H9 (cell line): ENCODE results near the gene ACOXL. TPM values are rescaled to one million over a fixed set of nuclear protein-coding genes. Genes with fewer than 3 reads are reported as not detected.

Source experiments
- DNase-seq: peaks from one replicate; pipeline ENCODE4 v3.0.0-alpha.2; 2017
- H2AFZ ChIP-seq: one replicate; pipeline ENCODE4 v1.6.1; 2013; ENCODE audit warnings: mild to moderate bottlenecking, low read length, control low read depth, moderate library complexity
- H2AK5ac ChIP-seq: 2 replicates; pipeline ENCODE4 v1.6.1; 2013; ENCODE audit warnings: low read length, control low read depth, mixed read lengths; ENCODE audit not compliant: insufficient read length
- H2BK120ac ChIP-seq: one replicate; pipeline ENCODE4 v1.6.1; 2013; ENCODE audit warnings: low read depth, mild to moderate bottlenecking, low read length, control low read depth, inconsistent platforms; ENCODE audit not compliant: poor library complexity, severe bottlenecking
- H2BK12ac ChIP-seq: 2 replicates; pipeline ENCODE4 v1.6.1; 2013; ENCODE audit warnings: low read length, control low read depth, mixed read lengths, low read depth; ENCODE audit not compliant: insufficient read length
- H2BK15ac ChIP-seq: 2 replicates; pipeline ENCODE4 v1.6.1; 2013; ENCODE audit warnings: low read depth, low read length, control low read depth
- H2BK20ac ChIP-seq: one replicate; pipeline ENCODE4 v1.6.1; 2013; ENCODE audit warnings: low read depth, mild to moderate bottlenecking, low read length, control low read depth, inconsistent platforms; ENCODE audit not compliant: poor library complexity, severe bottlenecking
- H2BK5ac ChIP-seq: 2 replicates; pipeline ENCODE4 v1.6.1; 2013; ENCODE audit warnings: low read length, control low read depth, mixed read lengths; ENCODE audit not compliant: insufficient read length
- H3K14ac ChIP-seq: 2 replicates; pipeline ENCODE4 v1.6.1; 2013; ENCODE audit warnings: low read length, control low read depth; ENCODE audit not compliant: insufficient read depth
- H3K18ac ChIP-seq: 2 replicates; pipeline ENCODE4 v1.6.1; 2013; ENCODE audit warnings: low read depth, mild to moderate bottlenecking, mixed read lengths, low read length, control low read depth; ENCODE audit not compliant: insufficient read length
- H3K23ac ChIP-seq: 2 replicates; pipeline ENCODE4 v1.6.1; 2013; ENCODE audit warnings: low read length, control low read depth, mixed read lengths, low read depth; ENCODE audit not compliant: insufficient read length
- H3K23me2 ChIP-seq: 2 replicates; pipeline ENCODE4 v1.6.1; 2013; ENCODE audit warnings: low read depth, mild to moderate bottlenecking, mixed read lengths, low read length, control low read depth; ENCODE audit not compliant: insufficient read length, poor library complexity, severe bottlenecking
- H3K27ac ChIP-seq: 2 replicates; pipeline ENCODE4 v1.5.1; 2013; ENCODE audit warnings: low read length, control low read depth, mixed read lengths, low read depth; ENCODE audit not compliant: insufficient read length
- H3K27me3 ChIP-seq: 2 replicates; pipeline ENCODE4 v1.6.1; 2013; ENCODE audit warnings: low read length, control low read depth, inconsistent platforms; ENCODE audit not compliant: insufficient read depth
- H3K4ac ChIP-seq: 2 replicates; pipeline ENCODE4 v1.6.1; 2013; ENCODE audit warnings: low read depth, mild to moderate bottlenecking, control low read depth, inconsistent platforms, low read length, moderate library complexity
- H3K4me1 ChIP-seq: 2 replicates; pipeline ENCODE4 v1.6.1; 2013; ENCODE audit warnings: low read length, control low read depth, inconsistent platforms; ENCODE audit not compliant: insufficient read depth
- H3K4me2 ChIP-seq: 2 replicates; pipeline ENCODE4 v1.6.1; 2013; ENCODE audit warnings: low read length, control low read depth, mixed read lengths; ENCODE audit not compliant: insufficient read length, insufficient read depth
- H3K56ac ChIP-seq: 2 replicates; pipeline ENCODE4 v1.6.1; 2013; ENCODE audit warnings: low read depth, mild to moderate bottlenecking, mixed read lengths, low read length, control low read depth; ENCODE audit not compliant: insufficient read length
- H3K79me1 ChIP-seq: 2 replicates; pipeline ENCODE4 v1.6.1; 2013; ENCODE audit warnings: low read depth, mild to moderate bottlenecking, moderate library complexity, low read length, control low read depth, inconsistent platforms; ENCODE audit not compliant: insufficient read depth, poor library complexity, severe bottlenecking
- H3K79me2 ChIP-seq: 2 replicates; pipeline ENCODE4 v1.6.1; 2013; ENCODE audit warnings: low read length, control low read depth, inconsistent platforms; ENCODE audit not compliant: insufficient read depth
- H3K9ac ChIP-seq: 2 replicates; pipeline ENCODE4 v1.6.1; 2013; ENCODE audit warnings: low read length, control low read depth, mixed read lengths; ENCODE audit not compliant: insufficient read length; ENCODE audit errors: extremely low read depth
- H3K9me3 ChIP-seq: one replicate; pipeline ENCODE4 v1.6.1; 2013; ENCODE audit warnings: low read depth, low read length, inconsistent platforms; ENCODE audit not compliant: control insufficient read depth
- H3T11ph ChIP-seq: one replicate; pipeline ENCODE4 v1.6.1; 2013; ENCODE audit warnings: mild to moderate bottlenecking, low read length, control low read depth, inconsistent platforms
- H4K20me1 ChIP-seq: one replicate; pipeline ENCODE4 v1.6.1; 2013; ENCODE audit not compliant: control insufficient read depth, insufficient read length, insufficient read depth
- H4K5ac ChIP-seq: 2 replicates; pipeline ENCODE4 v1.6.1; 2013; ENCODE audit warnings: low read depth, mild to moderate bottlenecking, mixed read lengths, low read length, control low read depth; ENCODE audit not compliant: insufficient read length
- H4K8ac ChIP-seq: replicated peaks from 2 replicates; pipeline ENCODE4 v1.6.1; 2013; ENCODE audit warnings: low read length, control low read depth, mixed read lengths, low read depth; ENCODE audit not compliant: insufficient read length
- H4K91ac ChIP-seq: 2 replicates; pipeline ENCODE4 v1.6.1; 2013; ENCODE audit warnings: low read depth, mild to moderate bottlenecking, moderate library complexity, mixed read lengths, low read length, control low read depth; ENCODE audit not compliant: insufficient read length
- H3K27ac Mint-ChIP-seq, 3 experiments: 2 replicates in 2 of 3; 3 replicates in 1 of 3; pipeline ENCODE4 v1.8.0; 2020 to 2021; ENCODE audit warnings: mixed read lengths in 3 of 3, mild to moderate bottlenecking in 1 of 3, moderate library complexity in 1 of 3
- H3K27me3 Mint-ChIP-seq: 2 replicates; pipeline ENCODE4 v1.8.0; 2021; ENCODE audit warnings: low read depth, mild to moderate bottlenecking, moderate library complexity, mixed read lengths
- H3K36me3 Mint-ChIP-seq, 3 experiments: 2 replicates in 2 of 3; 3 replicates in 1 of 3; pipeline ENCODE4 v1.8.0; 2020 to 2021; ENCODE audit warnings: low read depth in 3 of 3, mixed read lengths in 3 of 3; ENCODE audit not compliant: insufficient read depth in 1 of 3
- H3K4me1 Mint-ChIP-seq, 2 experiments: 2 replicates each; pipeline ENCODE4 v1.8.0; 2020; ENCODE audit warnings: mixed read lengths in 2 of 2
- H3K4me3 Mint-ChIP-seq, 2 experiments: 2 replicates in 1 of 2; 3 replicates in 1 of 2; pipeline ENCODE4 v1.8.0; 2020 to 2021; ENCODE audit warnings: mild to moderate bottlenecking in 2 of 2, mixed read lengths in 2 of 2, moderate library complexity in 1 of 2
- H3K9me3 Mint-ChIP-seq, 2 experiments: 2 replicates in 1 of 2; 3 replicates in 1 of 2; pipeline ENCODE4 v1.8.0; 2020; ENCODE audit warnings: mild to moderate bottlenecking in 2 of 2, mixed read lengths in 2 of 2, moderate library complexity in 1 of 2
- WGBS: extraction: QIAGEN DNeasy Blood & Tissue Kit; methylation state at CpG from one replicate; pipeline ENCODE4 v1.1.7; 2013; ENCODE audit warnings: missing lambda C conversion rate, low lambda C conversion rate, mixed read lengths; ENCODE audit not compliant: insufficient read length; ENCODE audit errors: extremely low coverage; 5-methylcytosine and 5-hydroxymethylcytosine counted together
- total RNA-seq: library from RNA; stranded (reverse); gene quantifications from 2 replicates; pipeline ENCODE4 v1.2.1, GENCODE V29; 2021
- TF ChIP-seq, protein P1 (sequence below): fragments of 200-600 bp; sonication (generic); conservative IDR thresholded peaks from 3 replicates; pipeline ENCODE4 v1.8.0; 2021; ENCODE audit warnings: antibody characterized with exemption, mild to moderate bottlenecking

The ACOXL gene
- total RNA-seq, 1 experiment from 2014 or later, result 37.6 TPM

GRCh38 chr2:110812726-110813645, 80.6 kb downstream of the ACOXL start:
- Histone ChIP-seq H3K56ac (no peak overlapping the region), H3K23me2 (no peaks in the 10 kb centered on the region), H3K18ac (no peak overlapping the region), H2BK5ac (no peak overlapping the region), H3K4me2 (no peak overlapping the region), H3K9me3 (no peaks in the 10 kb centered on the region), H3K79me2 (no peaks in the 10 kb centered on the region), H2BK12ac (no peak overlapping the region), H2BK20ac (no peak overlapping the region), H3K23ac (no peak overlapping the region), H2AK5ac (no peak overlapping the region), H4K20me1 (no peaks in the 10 kb centered on the region), H3K79me1 (no peaks in the 10 kb centered on the region), H2AFZ (no peak overlapping the region), H3K14ac (no peak overlapping the region), H3K4ac (no peak overlapping the region), H4K5ac (no peak overlapping the region), H2BK15ac (no peak overlapping the region), H3K27ac (no peak overlapping the region), H3K27me3 (no peaks in the 10 kb centered on the region), H4K8ac (no peak overlapping the region), H3K4me1 (no peaks in the 10 kb centered on the region), H4K91ac (no peak overlapping the region), H2BK120ac (no peak overlapping the region), H3T11ph (no peak overlapping the region), H3K9ac (no peak overlapping the region)
- DNase-seq, result no peak
- H3K9me3 Mint-ChIP-seq, result no peaks in the 10 kb centered on the region
- no peak overlapping the region for H3K4me3 Mint-ChIP-seq
- WGBS, result no CpG with 5 or more reads among the region's 12 CpGs
- peak overlapping the region in 1 of 3 experiments; percentile 49; a peak in 2 of 7 replicates for H3K27ac Mint-ChIP-seq
- TF ChIP-seq, protein P1, sequence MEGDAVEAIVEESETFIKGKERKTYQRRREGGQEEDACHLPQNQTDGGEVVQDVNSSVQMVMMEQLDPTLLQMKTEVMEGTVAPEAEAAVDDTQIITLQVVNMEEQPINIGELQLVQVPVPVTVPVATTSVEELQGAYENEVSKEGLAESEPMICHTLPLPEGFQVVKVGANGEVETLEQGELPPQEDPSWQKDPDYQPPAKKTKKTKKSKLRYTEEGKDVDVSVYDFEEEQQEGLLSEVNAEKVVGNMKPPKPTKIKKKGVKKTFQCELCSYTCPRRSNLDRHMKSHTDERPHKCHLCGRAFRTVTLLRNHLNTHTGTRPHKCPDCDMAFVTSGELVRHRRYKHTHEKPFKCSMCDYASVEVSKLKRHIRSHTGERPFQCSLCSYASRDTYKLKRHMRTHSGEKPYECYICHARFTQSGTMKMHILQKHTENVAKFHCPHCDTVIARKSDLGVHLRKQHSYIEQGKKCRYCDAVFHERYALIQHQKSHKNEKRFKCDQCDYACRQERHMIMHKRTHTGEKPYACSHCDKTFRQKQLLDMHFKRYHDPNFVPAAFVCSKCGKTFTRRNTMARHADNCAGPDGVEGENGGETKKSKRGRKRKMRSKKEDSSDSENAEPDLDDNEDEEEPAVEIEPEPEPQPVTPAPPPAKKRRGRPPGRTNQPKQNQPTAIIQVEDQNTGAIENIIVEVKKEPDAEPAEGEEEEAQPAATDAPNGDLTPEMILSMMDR, result no peak
- H3K4me1 Mint-ChIP-seq, result peaks cover 15 to 18% of the 10 kb centered on the region in 2 experiments
- peaks cover 19 to 61% (median 58%) of the 10 kb centered on the region in 3 experiments; a peak in 6 of 7 replicates for H3K36me3 Mint-ChIP-seq
- no peaks in the 10 kb centered on the region for H3K27me3 Mint-ChIP-seq
